HepG2 (cell line): ENCODE data around the gene C2orf92. TPM values are rescaled to one million over a fixed set of nuclear protein-coding genes. Genes with fewer than 3 reads are reported as not detected.
A peak's percentile ranks its signal among the peaks of the same experiment; 100 is the strongest.

Experiments
- CAMTA2 ChIP-seq: sonication (generic); formaldehyde crosslinking; IDR thresholded peaks from 2 replicates; pipeline ENCODE4 v1.4.0; 2020; ENCODE audit warnings: mild to moderate bottlenecking, missing genetic modification reagents, borderline replicate concordance
- CHD4 ChIP-seq: fragments of 200-600 bp; sonication (generic); IDR thresholded peaks from 2 replicates; pipeline ENCODE4 v1.7.0; 2017; ENCODE audit warnings: mild to moderate bottlenecking, low read length, borderline replicate concordance
- EED ChIP-seq: sonication (generic); formaldehyde crosslinking; IDR thresholded peaks from 2 replicates; pipeline ENCODE4 v1.5.0; 2020; ENCODE audit warnings: mild to moderate bottlenecking, missing genetic modification reagents
- IKZF4 ChIP-seq: sonication (generic); formaldehyde crosslinking; IDR thresholded peaks from 2 replicates; pipeline ENCODE4 v1.5.1; 2020; ENCODE audit warnings: borderline replicate concordance, mild to moderate bottlenecking, low read depth, missing genetic modification reagents; ENCODE audit errors: not compliant biosample characterization
- JARID2 ChIP-seq: sonication (generic); formaldehyde crosslinking; IDR thresholded peaks from 2 replicates; pipeline ENCODE4 v1.8.1; 2023; ENCODE audit warnings: missing genetic modification reagents, inconsistent platforms; ENCODE audit not compliant: insufficient replicate concordance
- KMT2A ChIP-seq: sonication (generic); formaldehyde crosslinking; IDR thresholded peaks from 2 replicates; pipeline ENCODE4 v1.4.0; 2020; ENCODE audit warnings: missing genetic modification reagents
- NR2F1 ChIP-seq, 2 experiments: fragments of 450-650 bp in 1 of 2; formaldehyde crosslinking in 1 of 2; IDR thresholded peaks; 2 replicates each; pipeline versions ENCODE4 v1.5.0 to v1.6.1; 2016 to 2020; ENCODE audit warnings: mild to moderate bottlenecking in 1 of 2, missing compliant biosample characterization in 1 of 2, missing genetic modification reagents in 1 of 2, moderate library complexity in 1 of 2
- PITX1 ChIP-seq: sonication (generic); formaldehyde crosslinking; IDR thresholded peaks from 2 replicates; pipeline ENCODE4 v1.5.1; 2020; ENCODE audit warnings: mild to moderate bottlenecking, missing genetic modification reagents
- REPIN1 ChIP-seq: sonication (generic); formaldehyde crosslinking; IDR thresholded peaks from 2 replicates; pipeline ENCODE4 v1.8.0; 2022; ENCODE audit warnings: missing genetic modification reagents, low read depth, mild to moderate bottlenecking, borderline replicate concordance
- RFXANK ChIP-seq: IDR thresholded peaks from 2 replicates; pipeline ENCODE4 v1.6.1; 2016
- SMAD3 ChIP-seq: sonication (generic); formaldehyde crosslinking; IDR thresholded peaks from 2 replicates; pipeline ENCODE4 v1.4.0; 2020; ENCODE audit warnings: missing genetic modification reagents
- SP2 ChIP-seq: sonication (generic); formaldehyde crosslinking; IDR thresholded peaks from 2 replicates; pipeline ENCODE4 v1.5.1; 2020; ENCODE audit warnings: mild to moderate bottlenecking, missing genetic modification reagents
- TMF1 ChIP-seq: sonication (generic); formaldehyde crosslinking; IDR thresholded peaks from 2 replicates; pipeline ENCODE4 v1.8.1; 2022; ENCODE audit warnings: low read depth, missing genetic modification reagents
- XRCC5 ChIP-seq: fragments of 200-400 bp; formaldehyde crosslinking; optimal IDR thresholded peaks from 2 replicates; pipeline ENCODE3; 2017; ENCODE audit warnings: mild to moderate bottlenecking, low read length
- ZNF296 ChIP-seq: sonication (generic); formaldehyde crosslinking; conservative IDR thresholded peaks from 2 replicates; pipeline ENCODE4 v1.5.0; 2020; ENCODE audit warnings: mild to moderate bottlenecking, missing genetic modification reagents
- ZNF451 ChIP-seq: sonication (generic); formaldehyde crosslinking; IDR thresholded peaks from 2 replicates; pipeline ENCODE4 v1.5.0; 2020; ENCODE audit warnings: mild to moderate bottlenecking, missing genetic modification reagents
- ZNF589 ChIP-seq: sonication (generic); formaldehyde crosslinking; conservative IDR thresholded peaks from 2 replicates; pipeline ENCODE4 v1.8.0; 2022; ENCODE audit warnings: mild to moderate bottlenecking, moderate library complexity, missing genetic modification reagents
- ZNF850 ChIP-seq: sonication (generic); formaldehyde crosslinking; conservative IDR thresholded peaks from 2 replicates; pipeline ENCODE4 v1.9.0; 2021; ENCODE audit warnings: mild to moderate bottlenecking, missing genetic modification reagents
- ZNF891 ChIP-seq: sonication (generic); formaldehyde crosslinking; IDR thresholded peaks from 2 replicates; pipeline ENCODE4 v1.5.0; 2020; ENCODE audit warnings: mild to moderate bottlenecking, missing genetic modification reagents
- polyA plus RNA-seq, 8 experiments: library from polyadenylated mRNA; depleted of rRNA in 3 of 8; stranded (reverse) in 7 of 8; unstranded in 1 of 8; fragments of >200 nt; fragmentation: Illumina TruSeq in 4 of 8; extraction: Trizol in 4 of 8; gene quantifications; 2 replicates each; pipeline versions ENCODE4 v1.2.1 to v1.2.3, GENCODE V29; 2011 to 2016; ENCODE audit warnings: low read depth in 4 of 8, missing spikeins in 1 of 8, mixed read lengths in 1 of 8; ENCODE audit not compliant: insufficient read depth in 1 of 8
- total RNA-seq, 5 experiments: library from RNA; depleted of rRNA; stranded (reverse); fragments of >200 nt; fragmentation: Illumina TruSeq; extraction: Trizol; gene quantifications; 2 replicates each; pipeline ENCODE4 v1.2.3, GENCODE V29; 2016; ENCODE audit warnings: low read depth in 1 of 5
- TF ChIP-seq, protein P1 (sequence below): sonication (generic); formaldehyde crosslinking; IDR thresholded peaks from 2 replicates; pipeline ENCODE4 v1.5.1; 2020; ENCODE audit warnings: mild to moderate bottlenecking, moderate library complexity, missing genetic modification reagents
- TF ChIP-seq, protein P2 (sequence below): sonication (generic); formaldehyde crosslinking; IDR thresholded peaks from 2 replicates; pipeline ENCODE4 v1.4.0; 2020; ENCODE audit warnings: mild to moderate bottlenecking, missing genetic modification reagents
- TF ChIP-seq, protein P3 (sequence below): sonication (generic); formaldehyde crosslinking; IDR thresholded peaks from 2 replicates; pipeline ENCODE4 v1.8.0; 2022; ENCODE audit warnings: missing genetic modification reagents, mild to moderate bottlenecking, inconsistent platforms, borderline replicate concordance
- TF ChIP-seq, protein P4 (sequence below): IDR thresholded peaks from 2 replicates; pipeline ENCODE4 v1.6.1; 2018; ENCODE audit warnings: missing genetic modification reagents, mild to moderate bottlenecking, missing compliant biosample characterization
- TF ChIP-seq, protein P5 (sequence below): sonication (generic); formaldehyde crosslinking; conservative IDR thresholded peaks from 2 replicates; pipeline ENCODE4 v1.8.0; 2022; ENCODE audit warnings: missing genetic modification reagents

C2orf92 gene
- total and polyA plus RNA-seq, 2 of the 13 experiments (the other 11 are each of a cell fraction or from before 2014, with no cell fraction given): 4.9 to 5.0 TPM

DNA sequence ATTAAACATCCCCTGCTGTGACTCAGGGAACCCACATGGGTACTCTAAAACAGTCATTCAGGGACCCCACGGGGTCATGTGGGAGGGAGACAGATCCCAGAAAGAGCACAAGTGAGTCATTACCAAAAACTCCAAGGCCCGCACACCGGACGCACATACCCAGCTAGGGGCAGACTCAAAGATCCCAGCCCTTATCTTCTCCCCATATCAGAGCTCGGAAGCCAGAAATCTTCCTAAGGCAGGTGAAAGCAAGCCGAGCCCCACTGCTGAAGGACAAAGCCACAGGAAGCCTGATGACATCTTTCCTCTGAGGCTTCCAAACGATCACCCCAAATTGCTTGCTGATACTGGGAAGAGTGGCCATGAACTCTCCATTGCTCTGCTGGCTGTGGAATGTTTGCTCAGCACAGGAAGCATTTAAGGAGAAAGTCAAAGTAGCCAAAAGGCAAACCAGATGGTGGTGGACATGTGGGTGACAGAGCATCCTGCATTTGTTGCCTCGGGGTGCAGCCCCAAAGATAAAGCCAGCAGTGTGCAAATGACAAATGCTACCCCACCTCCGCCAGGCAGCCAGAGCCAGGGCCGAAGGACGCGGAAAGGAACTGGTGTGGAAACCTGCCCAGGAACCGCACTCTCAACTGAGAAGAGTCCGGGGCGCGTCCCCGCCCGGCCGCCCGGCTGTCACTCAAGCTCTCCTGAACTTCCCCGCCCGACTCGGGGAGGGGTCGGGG lies 6.5 kb upstream of the C2orf92 start (continued):
- no peak for TF ChIP-seq NR2F1 (CRISPR knock-in tag; IDR thresholded peaks at IDR 0.05)
- no peak for TF ChIP-seq EED
- TF ChIP-seq, protein P1, sequence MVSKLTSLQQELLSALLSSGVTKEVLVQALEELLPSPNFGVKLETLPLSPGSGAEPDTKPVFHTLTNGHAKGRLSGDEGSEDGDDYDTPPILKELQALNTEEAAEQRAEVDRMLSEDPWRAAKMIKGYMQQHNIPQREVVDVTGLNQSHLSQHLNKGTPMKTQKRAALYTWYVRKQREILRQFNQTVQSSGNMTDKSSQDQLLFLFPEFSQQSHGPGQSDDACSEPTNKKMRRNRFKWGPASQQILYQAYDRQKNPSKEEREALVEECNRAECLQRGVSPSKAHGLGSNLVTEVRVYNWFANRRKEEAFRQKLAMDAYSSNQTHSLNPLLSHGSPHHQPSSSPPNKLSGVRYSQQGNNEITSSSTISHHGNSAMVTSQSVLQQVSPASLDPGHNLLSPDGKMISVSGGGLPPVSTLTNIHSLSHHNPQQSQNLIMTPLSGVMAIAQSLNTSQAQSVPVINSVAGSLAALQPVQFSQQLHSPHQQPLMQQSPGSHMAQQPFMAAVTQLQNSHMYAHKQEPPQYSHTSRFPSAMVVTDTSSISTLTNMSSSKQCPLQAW (CRISPR knock-in tag): peak; percentile 81; the same call in 1 of the 2 replicates
- no peak for TF ChIP-seq ZNF589 (CRISPR knock-in tag)
- TF ChIP-seq ZNF891 (CRISPR knock-in tag): no peak; the same call in none of the 2 replicates
- no peak for TF ChIP-seq XRCC5
- TF ChIP-seq JARID2 (CRISPR knock-in tag): no peak
- TF ChIP-seq, protein P2, sequence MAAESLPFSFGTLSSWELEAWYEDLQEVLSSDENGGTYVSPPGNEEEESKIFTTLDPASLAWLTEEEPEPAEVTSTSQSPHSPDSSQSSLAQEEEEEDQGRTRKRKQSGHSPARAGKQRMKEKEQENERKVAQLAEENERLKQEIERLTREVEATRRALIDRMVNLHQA (CRISPR knock-in tag): no peak
- 0 out of 2 replicates have a peak, but pooled peaks have one; percentile 49 for TF ChIP-seq SP2
- no peak for TF ChIP-seq IKZF4 (CRISPR knock-in tag)
- no peak for TF ChIP-seq ZNF451 (CRISPR knock-in tag)
- no peak for TF ChIP-seq TMF1 (CRISPR knock-in tag)
- no peak for TF ChIP-seq RFXANK (CRISPR knock-in tag)
- TF ChIP-seq CHD4: no peak
- no peak for TF ChIP-seq ZNF296
- TF ChIP-seq, protein P3, sequence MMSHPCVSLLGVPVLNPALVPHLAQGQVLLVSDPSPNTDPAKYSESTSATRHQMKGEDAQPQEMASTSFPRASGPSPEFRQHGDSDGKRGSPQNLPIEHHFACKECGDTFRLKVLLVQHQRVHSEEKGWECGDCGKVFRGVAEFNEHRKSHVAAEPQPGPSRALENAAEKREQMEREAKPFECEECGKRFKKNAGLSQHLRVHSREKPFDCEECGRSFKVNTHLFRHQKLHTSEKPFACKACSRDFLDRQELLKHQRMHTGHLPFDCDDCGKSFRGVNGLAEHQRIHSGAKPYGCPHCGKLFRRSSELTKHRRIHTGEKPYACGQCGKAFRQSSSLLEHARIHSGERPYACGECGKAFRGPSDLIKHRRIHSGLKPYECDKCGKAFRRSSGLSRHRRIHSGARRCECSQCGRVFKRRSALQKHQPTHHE (CRISPR knock-in tag): no peak
- no peak for TF ChIP-seq ZNF850
- TF ChIP-seq, protein P4, sequence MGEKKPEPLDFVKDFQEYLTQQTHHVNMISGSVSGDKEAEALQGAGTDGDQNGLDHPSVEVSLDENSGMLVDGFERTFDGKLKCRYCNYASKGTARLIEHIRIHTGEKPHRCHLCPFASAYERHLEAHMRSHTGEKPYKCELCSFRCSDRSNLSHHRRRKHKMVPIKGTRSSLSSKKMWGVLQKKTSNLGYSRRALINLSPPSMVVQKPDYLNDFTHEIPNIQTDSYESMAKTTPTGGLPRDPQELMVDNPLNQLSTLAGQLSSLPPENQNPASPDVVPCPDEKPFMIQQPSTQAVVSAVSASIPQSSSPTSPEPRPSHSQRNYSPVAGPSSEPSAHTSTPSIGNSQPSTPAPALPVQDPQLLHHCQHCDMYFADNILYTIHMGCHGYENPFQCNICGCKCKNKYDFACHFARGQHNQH (CRISPR knock-in tag): no peak
- no peak for TF ChIP-seq SMAD3 (CRISPR knock-in tag)
- TF ChIP-seq, protein P5, sequence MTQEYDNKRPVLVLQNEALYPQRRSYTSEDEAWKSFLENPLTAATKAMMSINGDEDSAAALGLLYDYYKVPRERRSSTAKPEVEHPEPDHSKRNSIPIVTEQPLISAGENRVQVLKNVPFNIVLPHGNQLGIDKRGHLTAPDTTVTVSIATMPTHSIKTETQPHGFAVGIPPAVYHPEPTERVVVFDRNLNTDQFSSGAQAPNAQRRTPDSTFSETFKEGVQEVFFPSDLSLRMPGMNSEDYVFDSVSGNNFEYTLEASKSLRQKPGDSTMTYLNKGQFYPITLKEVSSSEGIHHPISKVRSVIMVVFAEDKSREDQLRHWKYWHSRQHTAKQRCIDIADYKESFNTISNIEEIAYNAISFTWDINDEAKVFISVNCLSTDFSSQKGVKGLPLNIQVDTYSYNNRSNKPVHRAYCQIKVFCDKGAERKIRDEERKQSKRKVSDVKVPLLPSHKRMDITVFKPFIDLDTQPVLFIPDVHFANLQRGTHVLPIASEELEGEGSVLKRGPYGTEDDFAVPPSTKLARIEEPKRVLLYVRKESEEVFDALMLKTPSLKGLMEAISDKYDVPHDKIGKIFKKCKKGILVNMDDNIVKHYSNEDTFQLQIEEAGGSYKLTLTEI: no peak
- TF ChIP-seq KMT2A: no peak
- TF ChIP-seq CAMTA2: no peak
- TF ChIP-seq REPIN1 (CRISPR knock-in tag): peak; percentile 68; the same call in 1 of the 2 replicates
- peak; percentile 39; the same call in 1 of the 2 replicates for TF ChIP-seq PITX1 (CRISPR knock-in tag)
